Aorta (tissue), 5 donors: ENCODE data around the gene XAGE1B. TPM values are rescaled to one million over a fixed set of nuclear protein-coding genes. Genes with fewer than 3 reads are reported as not detected.
"Not testable (repeated sequence)": the region's sequence is repeated elsewhere in the genome, so short reads cannot be mapped to it uniquely, and the experiment has no call there.

Source experiments
- ATAC-seq: fragments of 200-7000 bp; cut with Tn5 transposase; one replicate; pipeline ENCODE4 v1.9.1; 2022; ENCODE audit warnings: moderate library complexity; ENCODE audit not compliant: low FRiP score
- DNase-seq, 2 donors: peaks; one replicate each; pipeline ENCODE4 v3.0.0-alpha.2; 2020
- H3K27ac ChIP-seq, 2 donors: one replicate each; pipeline ENCODE4 v1.5.1; 2013; ENCODE audit warnings: low read length in 2 of 2, mild to moderate bottlenecking in 2 of 2, moderate library complexity in 2 of 2, control low read depth in 1 of 2, inconsistent platforms in 1 of 2, low read depth in 1 of 2
- H3K27me3 ChIP-seq, 2 donors: one replicate each; pipeline ENCODE4 v1.6.1; 2013; ENCODE audit warnings: control low read depth in 1 of 2, low read length in 1 of 2, mild to moderate bottlenecking in 1 of 2, moderate library complexity in 1 of 2; ENCODE audit not compliant: insufficient read depth in 2 of 2, control insufficient read depth in 1 of 2
- H3K36me3 ChIP-seq, 2 donors: one replicate each; pipeline ENCODE4 v1.6.1; 2013; ENCODE audit warnings: control low read depth in 1 of 2, low read length in 1 of 2, mild to moderate bottlenecking in 1 of 2; ENCODE audit not compliant: insufficient read depth in 2 of 2, control insufficient read depth in 1 of 2
- H3K4me1 ChIP-seq, 2 donors: one replicate each; pipeline ENCODE4 v1.6.1; 2013; ENCODE audit warnings: low read length in 2 of 2, control low read depth in 1 of 2, mild to moderate bottlenecking in 1 of 2, moderate library complexity in 1 of 2; ENCODE audit not compliant: insufficient read depth in 2 of 2, control insufficient read depth in 1 of 2
- H3K4me3 ChIP-seq, 2 donors: one replicate each; pipeline ENCODE4 v1.5.1; 2013; ENCODE audit warnings: low read length in 2 of 2, control low read depth in 1 of 2, mild to moderate bottlenecking in 1 of 2
- H3K9me3 ChIP-seq: one replicate; pipeline ENCODE4 v1.6.1; 2013; ENCODE audit warnings: mild to moderate bottlenecking, low read length; ENCODE audit not compliant: control insufficient read depth
- WGBS, 2 donors: extraction: QIAGEN DNeasy Blood & Tissue Kit; methylation state at CpG; one replicate each; pipeline ENCODE4 v1.1.7; 2013; 5-methylcytosine and 5-hydroxymethylcytosine counted together
- intact Hi-C, 2 donors: fragments of 100-400 bp; cut with DNase I; formaldehyde crosslinking; loops; one replicate each; pipeline versions ENCODE4 v1.14.2 to v1.15.0; 2022
- polyA plus RNA-seq, 2 donors: library from polyadenylated mRNA; stranded (reverse); fragments of 200-250 nt; gene quantifications; one replicate each; pipeline ENCODE4 v1.2.3, GENCODE V29; 2013
- total RNA-seq, 2 donors: library from RNA; stranded (reverse); fragmentation: NEBNext Ultra II Directional; extraction: Animal tissue kit (Norgen Biotek cat#: 25700); gene quantifications; one replicate each; pipeline ENCODE4 v1.2.1, GENCODE V29; 2021
- donor health status: healthy with polysubstance abuse.
- donor health status: Bipolar disorder and iron deficiency.
- donor health status: DM: no; HTN: no; CAD: no.
- donor health status: DM: no; HTN: no; CAD: no.
- donor health status: DM: yes; HTN: yes; CAD: no.

Gene XAGE1B
- total and polyA plus RNA-seq, 4 donors = not detected

DNA sequence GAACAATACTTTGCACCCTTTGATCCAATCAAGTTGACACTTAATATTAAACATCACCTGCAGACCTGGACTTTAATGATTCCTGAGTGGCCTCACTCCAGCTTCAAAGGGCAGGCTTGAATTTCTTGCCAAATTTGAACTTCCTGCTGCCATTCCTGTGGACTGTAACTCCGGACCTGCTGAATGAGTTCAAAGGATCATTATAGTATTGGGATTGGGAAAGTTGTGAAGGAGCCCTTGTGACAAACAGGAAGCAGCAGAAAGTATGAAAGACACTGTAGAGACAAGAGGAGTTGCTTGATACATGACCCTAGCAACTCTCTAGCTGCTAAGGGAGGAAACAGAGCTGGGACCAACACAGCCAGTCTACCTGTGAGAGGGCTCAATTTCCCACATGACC lies 45.6 kb downstream of the XAGE1B start:
- H3K4me1 ChIP-seq, H3K4me3 ChIP-seq, H3K27me3 ChIP-seq, intact Hi-C loops, DNase-seq, H3K9me3 ChIP-seq, H3K27ac ChIP-seq, H3K36me3 ChIP-seq, ATAC-seq: not testable (repeated sequence)
- 26 to 41% methylated on average over 1 of the region's 1 CpG for WGBS, 2 donors

Other genes with a start within 250 kb of the XAGE1B start
- gene XAGE2, start 148.0 kb downstream of the XAGE1B start, total RNA-seq = not detected
- gene XAGE2, start 148.0 kb downstream of the XAGE1B start, polyA plus RNA-seq = under 1 TPM in 1 of 2 donors, not detected in 1; 0.90 TPM
- gene XAGE1A, start 21.3 kb downstream of the XAGE1B start, total RNA-seq = not detected
- gene XAGE1A, start 21.3 kb downstream of the XAGE1B start, polyA plus RNA-seq = not detected
- not detected for gene SSX7, start 137.8 kb upstream of the XAGE1B start, total RNA-seq
- not detected for gene SSX7, start 137.8 kb upstream of the XAGE1B start, polyA plus RNA-seq
- not detected for gene SSX2, start 190.1 kb upstream of the XAGE1B start, total RNA-seq
- gene SSX2, start 190.1 kb upstream of the XAGE1B start, polyA plus RNA-seq = not detected
- gene SSX2B, start 234.2 kb upstream of the XAGE1B start, total RNA-seq = not detected
- gene SSX2B, start 234.2 kb upstream of the XAGE1B start, polyA plus RNA-seq = not detected